HEK293 (cell line): ENCODE measurements around the gene DNAH11.

Source experiments
- CTCF ChIA-PET: fragments of 350-600 bp; formaldehyde crosslinking; extraction: SDS; loops from one replicate; lab custom pipeline; 2021; ENCODE audit warnings: antibody characterized with exemption; lab: Yijun Ruan, JAX
- POLR2A ChIA-PET: fragments of 300-600 bp; formaldehyde crosslinking; extraction: SDS; loops from one replicate; lab custom pipeline; 2020; ENCODE audit warnings: antibody characterized with exemption, inconsistent platforms; lab: Yijun Ruan, JAX
- H3K27ac ChIP-seq: fragments of 200-500 bp; sonication (Bioruptor generic); 2 replicates; pipeline ENCODE4 v1.5.1; 2014; ENCODE audit warnings: low read depth, low read length, control low read depth, inconsistent platforms; ENCODE audit errors: extremely low read depth
- H3K36me3 ChIP-seq, 2 experiments: fragments of 200-500 bp in 1 of 2; sonication (Bioruptor generic) in 1 of 2; 1 replicate in 1 of 2; 2 replicates in 1 of 2; pipeline ENCODE4 v1.5.1; 2014 to 2017; ENCODE audit warnings: inconsistent platforms in 2 of 2, low read length in 2 of 2; ENCODE audit not compliant: control insufficient read depth in 2 of 2, insufficient read depth in 1 of 2
- H3K4me1 ChIP-seq: fragments of 200-500 bp; sonication (Bioruptor generic); 2 replicates; pipeline ENCODE4 v1.5.1; 2014; ENCODE audit warnings: mild to moderate bottlenecking, low read length, inconsistent platforms; ENCODE audit not compliant: control insufficient read depth, insufficient read depth
- H3K4me3 ChIP-seq: 2 replicates; pipeline ENCODE4 v1.5.1; 2011; ENCODE audit warnings: low read depth, mild to moderate bottlenecking, control low read depth, low read length, moderate library complexity
- H3K9me3 ChIP-seq: fragments of 200-500 bp; sonication (Bioruptor generic); 2 replicates; pipeline ENCODE4 v1.5.1; 2014; ENCODE audit warnings: low read depth, low read length, inconsistent platforms; ENCODE audit not compliant: control insufficient read depth, insufficient read depth
- GLI4 ChIP-seq: fragments of 450-650 bp; formaldehyde crosslinking; IDR thresholded peaks from 2 replicates; pipeline ENCODE4 v1.5.1; 2016; ENCODE audit warnings: missing biosample characterization, missing genetic modification characterization
- GLIS2 ChIP-seq: fragments of 450-650 bp; formaldehyde crosslinking; IDR thresholded peaks from 2 replicates; pipeline ENCODE4 v1.5.1; 2016; ENCODE audit warnings: missing biosample characterization, missing genetic modification characterization
- OVOL3 ChIP-seq: fragments of 450-650 bp; formaldehyde crosslinking; IDR thresholded peaks from 2 replicates; pipeline ENCODE4 v1.5.1; 2016; ENCODE audit warnings: missing biosample characterization, missing genetic modification characterization
- SP7 ChIP-seq: fragments of 450-650 bp; formaldehyde crosslinking; IDR thresholded peaks from 2 replicates; pipeline ENCODE4 v1.5.1; 2016; ENCODE audit warnings: missing biosample characterization, missing genetic modification characterization
- ZBTB1 ChIP-seq: fragments of 450-650 bp; formaldehyde crosslinking; IDR thresholded peaks from 2 replicates; pipeline ENCODE4 v1.5.1; 2016; ENCODE audit warnings: missing biosample characterization, missing genetic modification characterization
- ZFHX2 ChIP-seq: fragments of 450-650 bp; formaldehyde crosslinking; conservative IDR thresholded peaks from 2 replicates; pipeline ENCODE4 v1.5.1; 2016; ENCODE audit warnings: missing biosample characterization, missing genetic modification characterization
- ZNF169 ChIP-seq: fragments of 450-650 bp; formaldehyde crosslinking; IDR thresholded peaks from 2 replicates; pipeline ENCODE4 v1.5.1; 2016; ENCODE audit warnings: missing biosample characterization, missing genetic modification characterization
- ZNF239 ChIP-seq: fragments of 450-650 bp; formaldehyde crosslinking; IDR thresholded peaks from 2 replicates; pipeline ENCODE4 v1.5.1; 2016; ENCODE audit warnings: missing biosample characterization, missing genetic modification characterization
- ZNF335 ChIP-seq: fragments of 450-650 bp; formaldehyde crosslinking; conservative IDR thresholded peaks from 2 replicates; pipeline ENCODE4 v1.5.1; 2016; ENCODE audit warnings: missing biosample characterization, missing genetic modification characterization
- ZNF366 ChIP-seq: fragments of 450-650 bp; formaldehyde crosslinking; conservative IDR thresholded peaks from 2 replicates; pipeline ENCODE4 v1.5.1; 2016; ENCODE audit warnings: missing biosample characterization, missing genetic modification characterization
- ZNF416 ChIP-seq: fragments of 450-650 bp; formaldehyde crosslinking; IDR thresholded peaks from 2 replicates; pipeline ENCODE4 v1.5.1; 2016; ENCODE audit warnings: missing biosample characterization, missing genetic modification characterization
- ZNF433 ChIP-seq: fragments of 450-650 bp; formaldehyde crosslinking; IDR thresholded peaks from 2 replicates; pipeline ENCODE4 v1.5.1; 2016; ENCODE audit warnings: missing biosample characterization, missing genetic modification characterization, low read depth
- ZNF48 ChIP-seq: fragments of 450-650 bp; formaldehyde crosslinking; IDR thresholded peaks from 2 replicates; pipeline ENCODE4 v1.5.1; 2016; ENCODE audit warnings: missing biosample characterization, missing genetic modification characterization
- ZNF501 ChIP-seq: fragments of 450-650 bp; formaldehyde crosslinking; IDR thresholded peaks from 2 replicates; pipeline ENCODE4 v1.5.1; 2016; ENCODE audit warnings: missing biosample characterization, missing genetic modification characterization
- ZNF514 ChIP-seq: fragments of 450-650 bp; formaldehyde crosslinking; IDR thresholded peaks from 2 replicates; pipeline ENCODE4 v1.5.1; 2016; ENCODE audit warnings: missing biosample characterization, missing genetic modification characterization
- ZNF555 ChIP-seq: fragments of 450-650 bp; formaldehyde crosslinking; conservative IDR thresholded peaks from 2 replicates; pipeline ENCODE4 v1.5.1; 2017; ENCODE audit warnings: missing biosample characterization, mild to moderate bottlenecking, missing genetic modification characterization, inconsistent platforms
- ZNF585B ChIP-seq: fragments of 450-650 bp; formaldehyde crosslinking; IDR thresholded peaks from 2 replicates; pipeline ENCODE4 v1.5.1; 2016; ENCODE audit warnings: missing biosample characterization, missing genetic modification characterization
- ZNF624 ChIP-seq: fragments of 450-650 bp; formaldehyde crosslinking; IDR thresholded peaks from 2 replicates; pipeline ENCODE4 v1.5.1; 2017; ENCODE audit warnings: missing biosample characterization, missing genetic modification characterization
- ZNF654 ChIP-seq: fragments of 450-650 bp; formaldehyde crosslinking; IDR thresholded peaks from 2 replicates; pipeline ENCODE4 v1.5.1; 2016; ENCODE audit warnings: low read depth, missing biosample characterization, missing genetic modification characterization
- ZNF670 ChIP-seq: fragments of 450-650 bp; formaldehyde crosslinking; IDR thresholded peaks from 2 replicates; pipeline ENCODE4 v1.5.1; 2016; ENCODE audit warnings: missing biosample characterization, missing genetic modification characterization, low read depth
- ZNF747 ChIP-seq: fragments of 450-650 bp; formaldehyde crosslinking; IDR thresholded peaks from 2 replicates; pipeline ENCODE4 v1.5.1; 2016; ENCODE audit warnings: missing biosample characterization, missing genetic modification characterization
- ZNF830 ChIP-seq: fragments of 450-650 bp; IDR thresholded peaks from 2 replicates; pipeline ENCODE4 v1.5.0; 2018; ENCODE audit warnings: missing biosample characterization, missing genetic modification characterization, low read depth, mild to moderate bottlenecking, moderate library complexity
- TF ChIP-seq, protein P1 (sequence below): fragments of 450-650 bp; formaldehyde crosslinking; IDR thresholded peaks from 2 replicates; pipeline ENCODE4 v1.5.1; 2017; ENCODE audit warnings: missing biosample characterization, mild to moderate bottlenecking, missing genetic modification characterization, moderate library complexity
- TF ChIP-seq, protein P2 (sequence below): fragments of 450-650 bp; formaldehyde crosslinking; optimal IDR thresholded peaks from 2 replicates; pipeline ENCODE3; 2016; ENCODE audit warnings: missing biosample characterization, mild to moderate bottlenecking, missing genetic modification characterization
- TF ChIP-seq, protein P3 (sequence below): fragments of 450-650 bp; formaldehyde crosslinking; IDR thresholded peaks from 2 replicates; pipeline ENCODE4 v1.5.1; 2016; ENCODE audit warnings: missing biosample characterization, missing genetic modification characterization
- TF ChIP-seq, protein P4 (sequence below): fragments of 450-650 bp; formaldehyde crosslinking; IDR thresholded peaks from 2 replicates; pipeline ENCODE4 v1.5.1; 2016; ENCODE audit warnings: missing biosample characterization, missing genetic modification characterization

Gene DNAH11

DNA sequence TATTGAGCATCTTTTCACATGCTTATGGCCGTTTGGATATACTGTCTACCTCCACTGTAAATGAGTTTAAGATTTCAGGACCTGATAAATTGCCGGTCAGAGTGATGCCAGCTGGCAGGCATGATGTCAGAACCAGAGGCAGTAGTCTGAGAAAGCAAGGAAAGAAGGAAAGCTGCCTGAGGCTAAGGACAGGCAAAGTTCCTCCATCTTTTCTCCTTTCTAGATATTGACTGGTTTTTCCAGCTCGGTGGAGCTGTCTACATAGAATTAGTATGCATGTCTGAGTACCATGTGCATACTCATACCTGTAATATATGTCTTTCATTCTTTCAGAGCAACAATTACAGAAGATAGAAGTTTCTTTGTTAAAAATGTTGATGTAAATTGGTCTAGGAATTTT is 350.6 kb downstream of the DNAH11 start:
- POLR2A ChIA-PET: interaction anchor here (1.0 kb wide), 1 partner anchor 52 kb away, joined by 3 read pairs; no protein-coding TSS in a partner anchor
- no peaks in the 10 kb centered on the region for H3K9me3 ChIP-seq
- no peak for TF ChIP-seq ZNF514 (tag by site-specific recombination)
- no peak for TF ChIP-seq ZNF501 (tag by site-specific recombination)
- no peak for TF ChIP-seq ZNF48 (tag by site-specific recombination)
- TF ChIP-seq ZNF585B: no peak
- TF ChIP-seq, all 188 proteins: peak for 0
- Histone ChIP-seq H3K27ac (no peak overlapping the region), H3K36me3 (peaks cover 4% of the 10 kb centered on the region in 2 experiments; a peak in 2 of 3 replicates), H3K4me3 (no peak overlapping the region), H3K4me1 (no peaks in the 10 kb centered on the region)
- CTCF ChIA-PET: no interaction called here

GRCh38 chr7:21898265-21898930 is 355.6 kb downstream of the DNAH11 start:
- H3K36me3 ChIP-seq: peaks cover 18 to 53% of the 10 kb centered on the region in 2 experiments
- no peak overlapping the region for H3K4me3 ChIP-seq
- H3K9me3 ChIP-seq: no peaks in the 10 kb centered on the region
- POLR2A ChIA-PET: no interaction called here
- no peak for TF ChIP-seq ZNF416 (tag by site-specific recombination)
- TF ChIP-seq ZBTB1: no peak
- no peaks in the 10 kb centered on the region for H3K4me1 ChIP-seq
- CTCF ChIA-PET: no interaction called here
- H3K27ac ChIP-seq: no peak overlapping the region

DNA sequence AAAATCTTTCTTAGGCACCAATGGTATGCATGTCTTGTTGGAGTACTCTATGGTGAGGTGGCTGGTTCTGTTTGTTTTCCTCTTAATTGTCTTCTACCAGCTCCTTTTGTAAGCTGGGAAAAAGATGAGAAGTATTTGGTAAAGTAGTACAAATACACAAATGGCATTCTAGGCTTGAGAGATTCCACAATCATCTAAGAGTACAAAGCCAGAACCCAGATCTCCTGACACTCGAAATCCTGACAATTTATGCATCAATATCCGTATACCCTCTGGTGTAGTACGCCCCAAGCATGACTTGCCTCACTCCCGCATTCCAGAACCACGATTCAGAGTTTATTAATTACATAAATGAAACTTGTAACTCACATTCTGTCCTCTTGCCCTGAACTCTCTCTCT is 359.4 kb downstream of the DNAH11 start:
- no peak overlapping the region for H3K4me3 ChIP-seq
- no peaks in the 10 kb centered on the region for H3K9me3 ChIP-seq
- H3K4me1 ChIP-seq: no peaks in the 10 kb centered on the region
- no peak overlapping the region for H3K27ac ChIP-seq
- TF ChIP-seq ZNF624 (tag by site-specific recombination) (no peak), ZNF169 (no peak), SP7 (tag by site-specific recombination) (no peak), ZNF335 (tag by site-specific recombination) (no peak), ZNF747 (tag by site-specific recombination) (no peak), ZNF555 (tag by site-specific recombination) (no peak), GLIS2 (tag by site-specific recombination) (no peak), ZNF670 (tag by site-specific recombination) (no peak), ZNF830 (tag by site-specific recombination) (no peak), ZFHX2 (tag by site-specific recombination) (no peak), GLI4 (tag by site-specific recombination) (no peak), OVOL3 (tag by site-specific recombination) (no peak), ZNF239 (tag by site-specific recombination) (no peak), ZNF366 (tag by site-specific recombination) (no peak), ZNF654 (tag by site-specific recombination) (no peak), ZNF433 (tag by site-specific recombination) (no peak)
- TF ChIP-seq, protein P1, sequence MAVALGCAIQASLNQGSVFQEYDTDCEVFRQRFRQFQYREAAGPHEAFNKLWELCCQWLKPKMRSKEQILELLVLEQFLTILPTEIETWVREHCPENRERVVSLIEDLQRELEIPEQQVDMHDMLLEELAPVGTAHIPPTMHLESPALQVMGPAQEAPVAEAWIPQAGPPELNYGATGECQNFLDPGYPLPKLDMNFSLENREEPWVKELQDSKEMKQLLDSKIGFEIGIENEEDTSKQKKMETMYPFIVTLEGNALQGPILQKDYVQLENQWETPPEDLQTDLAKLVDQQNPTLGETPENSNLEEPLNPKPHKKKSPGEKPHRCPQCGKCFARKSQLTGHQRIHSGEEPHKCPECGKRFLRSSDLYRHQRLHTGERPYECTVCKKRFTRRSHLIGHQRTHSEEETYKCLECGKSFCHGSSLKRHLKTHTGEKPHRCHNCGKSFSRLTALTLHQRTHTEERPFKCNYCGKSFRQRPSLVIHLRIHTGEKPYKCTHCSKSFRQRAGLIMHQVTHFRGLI (tag by site-specific recombination): no peak
- TF ChIP-seq, protein P2, sequence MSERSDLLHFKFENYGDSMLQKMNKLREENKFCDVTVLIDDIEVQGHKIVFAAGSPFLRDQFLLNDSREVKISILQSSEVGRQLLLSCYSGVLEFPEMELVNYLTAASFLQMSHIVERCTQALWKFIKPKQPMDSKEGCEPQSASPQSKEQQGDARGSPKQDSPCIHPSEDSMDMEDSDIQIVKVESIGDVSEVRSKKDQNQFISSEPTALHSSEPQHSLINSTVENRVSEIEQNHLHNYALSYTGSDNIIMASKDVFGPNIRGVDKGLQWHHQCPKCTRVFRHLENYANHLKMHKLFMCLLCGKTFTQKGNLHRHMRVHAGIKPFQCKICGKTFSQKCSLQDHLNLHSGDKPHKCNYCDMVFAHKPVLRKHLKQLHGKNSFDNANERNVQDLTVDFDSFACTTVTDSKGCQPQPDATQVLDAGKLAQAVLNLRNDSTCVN (tag by site-specific recombination): no peak
- TF ChIP-seq, protein P3, sequence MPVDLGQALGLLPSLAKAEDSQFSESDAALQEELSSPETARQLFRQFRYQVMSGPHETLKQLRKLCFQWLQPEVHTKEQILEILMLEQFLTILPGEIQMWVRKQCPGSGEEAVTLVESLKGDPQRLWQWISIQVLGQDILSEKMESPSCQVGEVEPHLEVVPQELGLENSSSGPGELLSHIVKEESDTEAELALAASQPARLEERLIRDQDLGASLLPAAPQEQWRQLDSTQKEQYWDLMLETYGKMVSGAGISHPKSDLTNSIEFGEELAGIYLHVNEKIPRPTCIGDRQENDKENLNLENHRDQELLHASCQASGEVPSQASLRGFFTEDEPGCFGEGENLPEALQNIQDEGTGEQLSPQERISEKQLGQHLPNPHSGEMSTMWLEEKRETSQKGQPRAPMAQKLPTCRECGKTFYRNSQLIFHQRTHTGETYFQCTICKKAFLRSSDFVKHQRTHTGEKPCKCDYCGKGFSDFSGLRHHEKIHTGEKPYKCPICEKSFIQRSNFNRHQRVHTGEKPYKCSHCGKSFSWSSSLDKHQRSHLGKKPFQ: no peak
- TF ChIP-seq, protein P4, sequence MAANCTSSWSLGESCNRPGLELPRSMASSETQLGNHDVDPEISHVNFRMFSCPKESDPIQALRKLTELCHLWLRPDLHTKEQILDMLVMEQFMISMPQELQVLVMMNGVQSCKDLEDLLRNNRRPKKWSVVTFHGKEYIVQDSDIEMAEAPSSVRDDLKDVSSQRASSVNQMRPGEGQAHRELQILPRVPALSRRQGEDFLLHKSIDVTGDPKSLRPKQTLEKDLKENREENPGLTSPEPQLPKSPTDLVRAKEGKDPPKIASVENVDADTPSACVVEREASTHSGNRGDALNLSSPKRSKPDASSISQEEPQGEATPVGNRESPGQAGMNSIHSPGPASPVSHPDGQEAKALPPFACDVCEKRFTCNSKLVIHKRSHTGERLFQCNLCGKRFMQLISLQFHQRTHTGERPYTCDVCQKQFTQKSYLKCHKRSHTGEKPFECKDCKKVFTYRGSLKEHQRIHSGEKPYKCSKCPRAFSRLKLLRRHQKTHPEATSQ (tag by site-specific recombination): no peak
- CTCF ChIA-PET: no interaction called here
- POLR2A ChIA-PET: no interaction called here
- peaks cover 40 to 86% of the 10 kb centered on the region in 2 experiments for H3K36me3 ChIP-seq
